Placental epithelial cell (primary cell): Measurements from ENCODE around the gene LRRC7. TPM values are rescaled to one million over a fixed set of nuclear protein-coding genes. Genes with fewer than 3 reads are reported as not detected.

Experiments
- total RNA-seq: library from RNA; depleted of rRNA; stranded (reverse); fragments of >200 nt; gene quantifications from 2 replicates; pipeline ENCODE4 v1.2.3, GENCODE V29; 2012

LRRC7 gene
- not detected in 2 replicates for total RNA-seq

DNA sequence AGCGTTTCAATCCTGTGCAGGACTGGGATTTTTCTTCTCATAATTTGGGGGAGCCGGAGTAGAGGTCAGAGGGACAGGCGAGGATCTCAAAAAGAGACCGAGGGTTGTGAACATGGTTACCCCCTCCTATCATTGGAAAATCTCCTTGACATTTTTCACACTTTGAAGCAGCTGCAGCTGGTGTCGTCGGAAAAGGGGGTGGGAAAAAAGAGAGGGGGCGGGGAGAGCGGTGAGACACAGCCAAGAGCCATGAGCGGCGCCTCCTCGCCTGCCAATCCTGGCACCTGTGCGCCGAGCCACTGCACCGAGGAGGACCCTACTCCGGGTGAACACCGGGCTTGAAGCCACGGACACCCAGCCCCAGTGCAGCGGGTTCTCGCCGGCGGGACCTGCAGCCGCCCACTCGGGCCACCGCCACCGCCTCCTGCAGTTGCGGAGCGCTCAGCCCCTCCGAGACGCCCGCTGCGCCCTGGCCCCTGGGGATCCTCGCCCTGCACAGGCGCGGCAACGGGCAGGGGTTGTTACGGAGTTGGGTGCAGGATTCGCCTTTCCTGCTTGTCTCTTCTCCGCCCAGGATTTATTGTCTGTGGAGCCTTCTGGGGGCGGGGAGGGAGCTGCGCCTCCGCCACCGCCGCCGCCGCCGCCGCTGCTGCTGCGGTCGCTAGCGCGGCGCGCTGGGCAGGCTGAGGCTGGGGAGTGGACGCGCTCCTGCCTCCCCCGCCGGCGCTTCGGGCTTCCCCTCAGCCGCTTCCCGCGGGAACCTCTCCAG, at the start of gene LRRC7:
LRRC7 (plus strand) TSS at position 271 of the 769 bp plus-strand sequence. CDS start 718 bp downstream, outside the sequence.

